Measurements from ENCODE around the gene CPN2. TPM values are rescaled to one million over a fixed set of nuclear protein-coding genes. Genes with fewer than 3 reads are reported as not detected.
A peak's percentile ranks its signal among the peaks of the same experiment; 100 is the strongest.

Gene CPN2
- total and polyA plus RNA-seq, 2 donors (not counting 3 experiments of a cell fraction or from before 2014, with no cell fraction given) = not detected

GRCh38 chr3:194370753-194371152 lies 19.6 kb upstream of the CPN2 start:
- DNase-seq (ENCODE audit: low read depth, low spot score) (no peak), FAIRE-seq (no peak)
- H3K4me3 ChIP-seq (replicated peaks in 1 of 3; ENCODE audit: insufficient read depth in 1 of 3, low read depth in 1 of 3, low read length in 3 of 3) = no peak overlapping the region
- H3K79me2 ChIP-seq (ENCODE audit: control insufficient read depth, insufficient read depth, low read length) = no peaks in the 10 kb centered on the region
- no peaks in the 10 kb centered on the region for H3K36me3 ChIP-seq (ENCODE audit: control insufficient read depth in 2 of 2, extremely low read depth in 1 of 2, insufficient read depth in 2 of 2, low read length in 2 of 2)
- no TSS peak for BruUV-seq (replicated peaks)
- dilution Hi-C loops (cut with MboI; ENCODE audit: extremely low pct_ligation_motif_present, low sequenced_read_pairs) (no loop called here), intact Hi-C loops (cut with micrococcal nuclease) (no loop called here)
- H3K9ac ChIP-seq (replicated peaks; ENCODE audit: extremely low read depth, insufficient read depth, low read length) = no peak overlapping the region
- CTCF ChIA-PET = no interaction called here
- POLR2A ChIA-PET = no interaction called here
- no peaks in the 10 kb centered on the region for H3K9me3 ChIP-seq (replicated peaks; ENCODE audit: control insufficient read depth, insufficient read depth, low read length)
- no peaks in the 10 kb centered on the region for H4K20me1 ChIP-seq (replicated peaks; ENCODE audit: control insufficient read depth, extremely low read depth, insufficient read depth, low read length)
- no peaks in the 10 kb centered on the region for H3K9me1 ChIP-seq (replicated peaks; ENCODE audit: control insufficient read depth, extremely low read depth, insufficient read depth, low read length)
- H3K27me3 ChIP-seq (ENCODE audit: control insufficient read depth in 2 of 2, insufficient read depth in 2 of 2, low read length in 2 of 2) = peaks cover 15 to 19% of the 10 kb centered on the region in 2 experiments
- peaks cover 4% of the 10 kb centered on the region for H3K4me1 ChIP-seq (ENCODE audit: control insufficient read depth, extremely low read depth, insufficient read depth, low read length)
- TF ChIP-seq FOS (IDR thresholded peaks at IDR 0.05; ENCODE audit: borderline replicate concordance, insufficient read depth, low read length) (no peak), GATA2 (IDR thresholded peaks at IDR 0.05; ENCODE audit: insufficient read depth, insufficient read length, low read depth, low read length) (no peak)
- no peak overlapping the region for H3K27ac ChIP-seq (ENCODE audit: insufficient read depth, low read depth, low read length)
- H2AFZ ChIP-seq (ENCODE audit: low read depth, low read length) = no peak overlapping the region
- H3K4me2 ChIP-seq (ENCODE audit: insufficient read depth, low read length) = no peak overlapping the region

- H3K36me3 ChIP-seq (ENCODE audit: control insufficient read depth in 2 of 2, extremely low read depth in 1 of 2, insufficient read depth in 2 of 2, low read length in 2 of 2) = no peaks in the 10 kb centered on the region
- peaks cover 15 to 19% of the 10 kb centered on the region in 2 experiments for H3K27me3 ChIP-seq (ENCODE audit: control insufficient read depth in 2 of 2, insufficient read depth in 2 of 2, low read length in 2 of 2)
- no peak for FAIRE-seq
- no TSS peak for BruUV-seq (replicated peaks)
- TF ChIP-seq POLR2A (IDR thresholded peaks at IDR 0.05; ENCODE audit: low read depth, low read length) (no peak), MAX (IDR thresholded peaks at IDR 0.05; ENCODE audit: insufficient read depth, insufficient read length) (no peak)
- H2AFZ ChIP-seq (ENCODE audit: low read depth, low read length) = no peak within 1 kb of the TSS
- H3K79me2 ChIP-seq (ENCODE audit: control insufficient read depth, insufficient read depth, low read length) = no peaks in the 10 kb centered on the region
- no peaks in the 10 kb centered on the region for H4K20me1 ChIP-seq (replicated peaks; ENCODE audit: control insufficient read depth, extremely low read depth, insufficient read depth, low read length)
- H3K4me2 ChIP-seq (ENCODE audit: insufficient read depth, low read length) = no peak within 1 kb of the TSS
- no peaks in the 10 kb centered on the region for H3K4me1 ChIP-seq (ENCODE audit: control insufficient read depth, extremely low read depth, insufficient read depth, low read length)
- H3K9me1 ChIP-seq (replicated peaks; ENCODE audit: control insufficient read depth, extremely low read depth, insufficient read depth, low read length) = no peaks in the 10 kb centered on the region
- ChIA-PET POLR2A (no interaction called here), CTCF (interaction anchor here (1.1 to 2.1 kb wide), 4 partner anchors 11 to 204 kb away, joined by 3 to 6 read pairs (median 4); no protein-coding TSS in a partner anchor)
- peak; percentile 30 for DNase-seq (ENCODE audit: low read depth, low spot score)
- no peak within 1 kb of the TSS for H3K4me3 ChIP-seq (replicated peaks in 1 of 3; ENCODE audit: insufficient read depth in 1 of 3, low read depth in 1 of 3, low read length in 3 of 3)
- intact Hi-C loops (cut with micrococcal nuclease) (no loop called here), dilution Hi-C loops (cut with MboI; ENCODE audit: extremely low pct_ligation_motif_present, low sequenced_read_pairs) (no loop called here)
- no peaks in the 10 kb centered on the region for H3K9me3 ChIP-seq (replicated peaks; ENCODE audit: control insufficient read depth, insufficient read depth, low read length)
- no peak within 1 kb of the TSS for H3K27ac ChIP-seq (ENCODE audit: insufficient read depth, low read depth, low read length)
- H3K9ac ChIP-seq (replicated peaks; ENCODE audit: extremely low read depth, insufficient read depth, low read length) = no peak within 1 kb of the TSS
Measured at GRCh38 chr3:194369522-194370279, 18.6 kb upstream of the CPN2 start, which contains the start of gene LRRC15. Gene LRRC15, minus strand, starts transcription at chr3:194369743. Its CDS starts 8,700 bp downstream, at chr3:194361043.

Measured in endothelial cell of umbilical vein (primary cell).